Loucy (cell line): ENCODE results near the gene ATAD3C.
"Not testable (repeated sequence)": the region's sequence is repeated elsewhere in the genome, so short reads cannot be mapped to it uniquely, and the experiment has no call there.

ENCODE experiments used
- H2AFZ ChIP-seq: fragments of 200-600 bp; sonication (generic); 2 replicates; pipeline ENCODE4 v1.6.0; 2016; ENCODE audit warnings: antibody characterized with exemption, mild to moderate bottlenecking, low read length, moderate library complexity
- H3F3A ChIP-seq: fragments of 200-600 bp; 2 replicates; pipeline ENCODE4 v1.6.0; 2016; ENCODE audit warnings: antibody characterized with exemption, low read depth, mild to moderate bottlenecking
- H3K27me3 ChIP-seq: fragments of 200-600 bp; sonication (generic); 2 replicates; pipeline ENCODE4 v1.6.1; 2014; ENCODE audit warnings: low read length, mild to moderate bottlenecking; ENCODE audit not compliant: insufficient read depth, poor library complexity, severe bottlenecking
- H3K36me3 ChIP-seq: fragments of 200-600 bp; sonication (generic); 2 replicates; pipeline ENCODE4 v1.6.1; 2016; ENCODE audit warnings: low read length; ENCODE audit not compliant: insufficient read depth
- H3K4me1 ChIP-seq: fragments of 200-600 bp; sonication (generic); 2 replicates; pipeline ENCODE4 v1.5.1; 2014; ENCODE audit warnings: low read length, mild to moderate bottlenecking; ENCODE audit not compliant: insufficient read depth, poor library complexity, severe bottlenecking
- H3K4me2 ChIP-seq: fragments of 200-600 bp; sonication (generic); 2 replicates; pipeline ENCODE4 v1.6.0; 2014; ENCODE audit warnings: antibody characterized with exemption, low read length, low read depth, mild to moderate bottlenecking; ENCODE audit not compliant: poor library complexity, severe bottlenecking
- H3K4me3 ChIP-seq: fragments of 200-600 bp; sonication (generic); 2 replicates; pipeline ENCODE4 v1.5.1; 2014; ENCODE audit warnings: low read length, mild to moderate bottlenecking, mixed read lengths; ENCODE audit not compliant: poor library complexity, severe bottlenecking
- H3K79me2 ChIP-seq: fragments of 200-600 bp; sonication (generic); 2 replicates; pipeline ENCODE4 v1.6.1; 2014; ENCODE audit warnings: low read length; ENCODE audit not compliant: insufficient read depth
- H3K9ac ChIP-seq: fragments of 200-600 bp; sonication (generic); 2 replicates; pipeline ENCODE4 v1.6.0; 2014; ENCODE audit warnings: mild to moderate bottlenecking, low read depth, low read length, moderate library complexity; ENCODE audit not compliant: poor library complexity, severe bottlenecking
- H3K9me2 ChIP-seq: fragments of 200-600 bp; sonication (generic); replicated peaks from 2 replicates; pipeline ENCODE4 v1.6.1; 2016; ENCODE audit warnings: low read depth, low read length, mixed read lengths
- H3K9me3 ChIP-seq: fragments of 200-600 bp; sonication (generic); 2 replicates; pipeline ENCODE4 v1.6.1; 2014; ENCODE audit warnings: mild to moderate bottlenecking, antibody characterized with exemption, low read length, low read depth; ENCODE audit not compliant: insufficient read depth
- H4K20me1 ChIP-seq: fragments of 200-600 bp; sonication (generic); 2 replicates; pipeline ENCODE4 v1.6.0; 2014; ENCODE audit warnings: antibody characterized with exemption, low read length, mild to moderate bottlenecking; ENCODE audit not compliant: insufficient read depth, poor library complexity, severe bottlenecking
- EZH2phosphoT487 ChIP-seq: fragments of 200-600 bp; IDR thresholded peaks from 2 replicates; pipeline ENCODE4 v1.6.1; 2018; ENCODE audit warnings: antibody characterized with exemption, mild to moderate bottlenecking, moderate library complexity, borderline replicate concordance
- TF ChIP-seq, protein P1 (sequence below): fragments of 200-600 bp; sonication (generic); conservative IDR thresholded peaks from 2 replicates; pipeline ENCODE4 v1.5.1; 2014; ENCODE audit warnings: mild to moderate bottlenecking, antibody characterized with exemption, low read length

ATAD3C gene

DNA sequence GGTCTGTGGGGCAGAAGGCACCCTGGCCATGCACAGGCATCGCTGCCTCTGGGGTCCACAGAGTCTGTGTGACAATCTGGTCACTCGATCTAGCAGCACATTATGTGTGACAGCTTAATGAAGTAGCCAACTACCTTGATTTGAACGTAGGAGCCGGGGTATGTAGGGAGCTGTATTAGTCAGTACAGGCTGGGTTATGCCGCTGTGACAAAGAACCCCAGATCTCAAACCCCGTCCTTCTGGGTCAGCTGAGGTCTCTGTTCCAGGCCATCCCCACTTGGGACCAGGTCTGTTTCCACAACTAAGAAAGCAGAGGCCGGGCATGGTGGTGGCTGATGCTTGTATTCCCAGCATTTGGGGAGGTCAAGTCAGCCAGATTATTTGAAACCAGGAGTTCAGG is 13.8 kb downstream of the ATAD3C start:
- Histone ChIP-seq H3K9me3 (no peaks in the 10 kb centered on the region), H3F3A (no peaks in the 10 kb centered on the region), H3K4me1 (no peaks in the 10 kb centered on the region), H3K9ac (no peak overlapping the region), H3K9me2 (no peaks in the 10 kb centered on the region), H3K27me3 (no peaks in the 10 kb centered on the region), H3K4me3 (no peak overlapping the region), H2AFZ (no peak overlapping the region), H3K79me2 (no peaks in the 10 kb centered on the region), H4K20me1 (no peaks in the 10 kb centered on the region), H3K4me2 (no peak overlapping the region), H3K36me3 (no peaks in the 10 kb centered on the region)
- TF ChIP-seq, protein P1, sequence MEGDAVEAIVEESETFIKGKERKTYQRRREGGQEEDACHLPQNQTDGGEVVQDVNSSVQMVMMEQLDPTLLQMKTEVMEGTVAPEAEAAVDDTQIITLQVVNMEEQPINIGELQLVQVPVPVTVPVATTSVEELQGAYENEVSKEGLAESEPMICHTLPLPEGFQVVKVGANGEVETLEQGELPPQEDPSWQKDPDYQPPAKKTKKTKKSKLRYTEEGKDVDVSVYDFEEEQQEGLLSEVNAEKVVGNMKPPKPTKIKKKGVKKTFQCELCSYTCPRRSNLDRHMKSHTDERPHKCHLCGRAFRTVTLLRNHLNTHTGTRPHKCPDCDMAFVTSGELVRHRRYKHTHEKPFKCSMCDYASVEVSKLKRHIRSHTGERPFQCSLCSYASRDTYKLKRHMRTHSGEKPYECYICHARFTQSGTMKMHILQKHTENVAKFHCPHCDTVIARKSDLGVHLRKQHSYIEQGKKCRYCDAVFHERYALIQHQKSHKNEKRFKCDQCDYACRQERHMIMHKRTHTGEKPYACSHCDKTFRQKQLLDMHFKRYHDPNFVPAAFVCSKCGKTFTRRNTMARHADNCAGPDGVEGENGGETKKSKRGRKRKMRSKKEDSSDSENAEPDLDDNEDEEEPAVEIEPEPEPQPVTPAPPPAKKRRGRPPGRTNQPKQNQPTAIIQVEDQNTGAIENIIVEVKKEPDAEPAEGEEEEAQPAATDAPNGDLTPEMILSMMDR, result no peak
- TF ChIP-seq EZH2phosphoT487, result no peak

DNA sequence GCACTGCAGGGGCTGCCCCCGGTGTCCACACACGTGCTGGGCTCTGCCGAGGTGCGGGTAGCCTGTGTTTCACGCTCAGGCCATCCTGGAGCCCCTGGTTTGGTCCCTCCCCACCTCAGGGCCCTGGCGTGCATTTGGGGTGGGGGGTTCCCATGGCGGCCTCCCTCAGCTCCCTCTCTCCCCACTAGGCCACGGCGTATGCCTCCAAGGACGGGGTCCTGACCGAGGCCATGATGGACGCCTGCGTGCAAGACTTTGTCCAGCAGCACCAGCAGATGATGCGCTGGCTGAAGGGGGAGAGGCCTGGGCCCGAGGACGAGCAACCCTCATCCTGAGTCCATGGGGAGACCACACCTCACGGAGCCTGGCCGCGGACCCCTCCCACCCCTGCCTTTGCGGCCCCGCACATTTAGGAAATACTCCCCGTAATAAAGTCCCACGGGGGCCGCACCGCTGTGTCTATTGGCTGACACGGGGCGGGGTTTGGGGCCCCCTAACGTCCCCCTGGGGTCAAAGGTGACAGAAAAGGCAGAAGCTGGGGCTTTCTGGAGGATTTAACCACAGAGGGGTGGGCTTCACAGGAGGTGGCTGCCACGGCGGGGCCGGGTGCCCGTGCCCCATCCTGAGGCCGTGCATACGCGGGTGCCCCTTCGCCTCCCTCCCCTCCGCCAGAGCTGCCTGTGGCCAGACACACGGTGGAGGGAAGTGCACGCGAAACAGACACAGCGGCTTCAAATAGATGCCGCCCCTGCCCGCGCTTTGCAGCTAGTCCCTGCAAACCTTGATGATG is 18.9 kb downstream of the ATAD3C start:
- H3K9me2 ChIP-seq, H3K4me1 ChIP-seq, H3K4me2 ChIP-seq, H3K9ac ChIP-seq, H2AFZ ChIP-seq, H3F3A ChIP-seq, H3K27me3 ChIP-seq, H3K9me3 ChIP-seq, H3K4me3 ChIP-seq, H4K20me1 ChIP-seq, H3K36me3 ChIP-seq: not testable (repeated sequence)
- H3K79me2 ChIP-seq, result peaks cover 11% of the 10 kb centered on the region

DNA sequence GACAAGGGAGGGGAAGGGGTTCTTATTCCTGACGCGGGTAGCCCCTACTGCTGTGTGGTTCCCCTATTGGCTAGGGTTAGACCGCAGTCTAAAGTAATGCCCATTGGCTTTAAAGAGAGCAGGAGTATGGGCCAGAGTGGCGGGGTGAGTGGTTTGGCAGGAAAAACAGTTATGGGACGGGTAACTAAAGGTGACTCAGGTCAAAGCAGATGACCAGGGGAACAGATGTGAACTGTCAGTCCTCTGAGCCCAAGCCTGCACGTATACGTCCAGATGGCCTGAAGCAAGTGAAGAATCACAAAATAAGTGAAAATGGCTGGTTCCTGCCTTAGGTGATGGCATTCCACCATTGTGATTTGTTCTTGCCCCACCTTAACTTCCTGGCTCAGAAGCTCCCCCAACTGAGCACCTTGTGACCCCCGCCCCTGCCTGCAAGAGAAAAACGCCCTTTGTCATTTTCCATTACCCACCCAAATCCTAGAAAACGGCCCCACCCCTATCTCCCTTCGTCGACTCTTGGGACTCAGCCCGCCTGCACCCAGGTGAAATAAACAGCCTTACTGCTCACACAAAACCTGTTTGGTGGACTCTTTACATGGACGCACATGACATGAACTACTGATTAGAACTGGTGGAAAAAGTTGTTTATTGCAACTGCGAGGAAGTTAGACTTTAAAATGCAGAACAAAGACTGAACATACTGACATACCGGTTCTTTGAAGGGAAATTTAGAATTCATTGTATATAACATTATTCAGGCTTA is 21.3 kb downstream of the ATAD3C start:
- Histone ChIP-seq H3K9me2 (no peaks in the 10 kb centered on the region), H3K27me3 (no peaks in the 10 kb centered on the region), H4K20me1 (peaks cover 12% of the 10 kb centered on the region), H3F3A (0 out of 2 replicates have a peak, but pooled peaks cover 3% of the 10 kb centered on the region), H3K36me3 (no peaks in the 10 kb centered on the region), H3K4me1 (peaks cover 14% of the 10 kb centered on the region), H3K4me2 (peak overlapping the region; percentile 72), H3K4me3 (peak overlapping the region; percentile 85), H3K79me2 (peaks cover 24% of the 10 kb centered on the region), H2AFZ (peak overlapping the region; percentile 85), H3K9ac (peak overlapping the region; percentile 83), H3K9me3 (no peaks in the 10 kb centered on the region)
- TF ChIP-seq, protein P1, result no peak
- TF ChIP-seq EZH2phosphoT487, result no peak
